ENCODE results near the gene RAB3GAP1. TPM values are rescaled to one million over a fixed set of nuclear protein-coding genes. Genes with fewer than 3 reads are reported as not detected.

The RAB3GAP1 gene
- total RNA-seq, 1 experiment from 2014 or later: 50.6 TPM

DNA sequence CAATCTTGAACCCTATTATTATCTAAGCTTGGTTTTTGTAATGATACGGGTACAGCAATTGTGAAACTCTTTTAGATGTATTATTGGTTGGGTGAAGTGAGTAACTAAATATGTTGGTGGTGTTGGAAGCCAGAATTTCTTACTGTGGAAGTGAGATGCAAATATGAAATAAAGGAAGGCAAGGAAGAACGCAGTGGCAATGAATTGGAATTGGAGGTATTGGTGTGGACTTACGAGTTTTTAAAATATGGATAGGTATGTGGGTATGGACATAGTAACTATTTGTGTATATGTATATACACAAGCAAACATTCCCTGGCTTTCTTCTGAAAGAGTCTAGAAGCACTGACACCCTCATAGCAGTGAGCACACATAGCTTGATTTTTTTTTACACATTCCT, 105.8 kb downstream of the RAB3GAP1 start:
- DNase-seq: no peak
- H3K4me1 Mint-ChIP-seq (ENCODE audit: low read depth, unreplicated experiment): no peaks in the 10 kb centered on the region
- TF ChIP-seq, protein P1, sequence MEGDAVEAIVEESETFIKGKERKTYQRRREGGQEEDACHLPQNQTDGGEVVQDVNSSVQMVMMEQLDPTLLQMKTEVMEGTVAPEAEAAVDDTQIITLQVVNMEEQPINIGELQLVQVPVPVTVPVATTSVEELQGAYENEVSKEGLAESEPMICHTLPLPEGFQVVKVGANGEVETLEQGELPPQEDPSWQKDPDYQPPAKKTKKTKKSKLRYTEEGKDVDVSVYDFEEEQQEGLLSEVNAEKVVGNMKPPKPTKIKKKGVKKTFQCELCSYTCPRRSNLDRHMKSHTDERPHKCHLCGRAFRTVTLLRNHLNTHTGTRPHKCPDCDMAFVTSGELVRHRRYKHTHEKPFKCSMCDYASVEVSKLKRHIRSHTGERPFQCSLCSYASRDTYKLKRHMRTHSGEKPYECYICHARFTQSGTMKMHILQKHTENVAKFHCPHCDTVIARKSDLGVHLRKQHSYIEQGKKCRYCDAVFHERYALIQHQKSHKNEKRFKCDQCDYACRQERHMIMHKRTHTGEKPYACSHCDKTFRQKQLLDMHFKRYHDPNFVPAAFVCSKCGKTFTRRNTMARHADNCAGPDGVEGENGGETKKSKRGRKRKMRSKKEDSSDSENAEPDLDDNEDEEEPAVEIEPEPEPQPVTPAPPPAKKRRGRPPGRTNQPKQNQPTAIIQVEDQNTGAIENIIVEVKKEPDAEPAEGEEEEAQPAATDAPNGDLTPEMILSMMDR (IDR thresholded peaks at IDR 0.05; ENCODE audit: unreplicated experiment): no peak
- CTCF ChIA-PET: no interaction called here
- no peaks in the 10 kb centered on the region for H3K27me3 Mint-ChIP-seq (ENCODE audit: unreplicated experiment)
- no TSS peak for BruUV-seq (replicated peaks)
- no peaks in the 10 kb centered on the region for H3K9me3 Mint-ChIP-seq (ENCODE audit: low read depth, unreplicated experiment)
- H3K4me3 Mint-ChIP-seq (ENCODE audit: low read depth, unreplicated experiment): no peak overlapping the region
- peaks cover 25% of the 10 kb centered on the region for H3K36me3 Mint-ChIP-seq (ENCODE audit: insufficient read depth, unreplicated experiment)
- intact Hi-C loops (cut with micrococcal nuclease; ENCODE audit: unreplicated experiment): no loop called here
- H3K27ac Mint-ChIP-seq (ENCODE audit: unreplicated experiment): no peak overlapping the region

DNA sequence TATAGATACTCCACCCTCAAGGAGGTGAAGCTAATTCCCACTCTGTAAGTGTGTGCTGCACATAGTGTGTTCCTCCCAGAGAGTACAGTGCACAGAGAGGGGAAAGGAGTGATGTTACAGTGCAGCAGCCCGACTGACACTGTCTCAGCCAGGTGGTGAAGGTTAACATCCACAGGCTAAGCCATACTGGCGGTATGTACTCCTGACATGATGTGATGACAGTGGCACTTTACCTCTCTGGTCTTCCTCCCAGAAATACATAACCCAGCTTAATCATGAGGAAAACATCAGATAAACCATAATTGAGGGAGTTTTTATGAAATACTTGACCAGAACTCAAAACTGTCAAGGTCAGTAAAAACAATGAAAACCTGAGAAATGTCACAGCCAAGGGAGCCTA, 107.1 kb downstream of the RAB3GAP1 start:
- Mint-ChIP-seq H3K27ac (ENCODE audit: unreplicated experiment) (no peak overlapping the region), H3K9me3 (ENCODE audit: low read depth, unreplicated experiment) (no peaks in the 10 kb centered on the region), H3K27me3 (ENCODE audit: unreplicated experiment) (no peaks in the 10 kb centered on the region), H3K36me3 (ENCODE audit: insufficient read depth, unreplicated experiment) (peaks cover 17% of the 10 kb centered on the region), H3K4me1 (ENCODE audit: low read depth, unreplicated experiment) (no peaks in the 10 kb centered on the region), H3K4me3 (ENCODE audit: low read depth, unreplicated experiment) (no peak overlapping the region)
- TF ChIP-seq, protein P1 (IDR thresholded peaks at IDR 0.05; ENCODE audit: unreplicated experiment): no peak
- CTCF ChIA-PET: no interaction called here
- DNase-seq: no peak
- intact Hi-C loops (cut with micrococcal nuclease; ENCODE audit: unreplicated experiment): no loop called here
- BruUV-seq (replicated peaks): no TSS peak

DNA sequence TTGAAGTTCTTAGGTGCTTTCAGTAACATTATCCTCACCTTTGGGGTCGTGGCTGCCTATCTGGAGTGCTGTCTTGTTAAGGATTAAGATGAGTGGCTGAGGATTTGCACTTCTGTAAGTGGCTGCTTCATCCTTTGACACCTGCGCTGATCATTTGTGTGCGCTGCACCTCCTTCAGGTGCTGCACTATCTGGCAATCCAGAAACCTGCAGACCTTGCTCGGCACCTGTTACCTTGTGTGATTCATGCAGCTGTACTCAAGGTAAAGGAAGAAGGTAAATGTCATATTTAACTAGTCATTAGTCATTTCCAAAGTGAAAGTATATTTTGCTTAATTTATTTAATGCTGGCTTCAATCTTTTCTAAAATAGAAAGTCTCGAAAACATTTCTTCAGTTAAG, 110.3 kb downstream of the RAB3GAP1 start:
- Mint-ChIP-seq H3K4me3 (ENCODE audit: low read depth, unreplicated experiment) (no peak overlapping the region), H3K27me3 (ENCODE audit: unreplicated experiment) (no peaks in the 10 kb centered on the region), H3K27ac (ENCODE audit: unreplicated experiment) (no peak overlapping the region), H3K36me3 (ENCODE audit: insufficient read depth, unreplicated experiment) (peaks cover 6% of the 10 kb centered on the region), H3K4me1 (ENCODE audit: low read depth, unreplicated experiment) (no peaks in the 10 kb centered on the region), H3K9me3 (ENCODE audit: low read depth, unreplicated experiment) (no peaks in the 10 kb centered on the region)
- intact Hi-C loops (cut with micrococcal nuclease; ENCODE audit: unreplicated experiment): loop anchor here (10.0 kb wide), 1 partner anchor 158 kb away; no protein-coding TSS in a partner anchor
- CTCF ChIA-PET: no interaction called here
- TF ChIP-seq, protein P1 (IDR thresholded peaks at IDR 0.05; ENCODE audit: unreplicated experiment): no peak
- BruUV-seq (replicated peaks): no TSS peak
- DNase-seq: no peak

DNA sequence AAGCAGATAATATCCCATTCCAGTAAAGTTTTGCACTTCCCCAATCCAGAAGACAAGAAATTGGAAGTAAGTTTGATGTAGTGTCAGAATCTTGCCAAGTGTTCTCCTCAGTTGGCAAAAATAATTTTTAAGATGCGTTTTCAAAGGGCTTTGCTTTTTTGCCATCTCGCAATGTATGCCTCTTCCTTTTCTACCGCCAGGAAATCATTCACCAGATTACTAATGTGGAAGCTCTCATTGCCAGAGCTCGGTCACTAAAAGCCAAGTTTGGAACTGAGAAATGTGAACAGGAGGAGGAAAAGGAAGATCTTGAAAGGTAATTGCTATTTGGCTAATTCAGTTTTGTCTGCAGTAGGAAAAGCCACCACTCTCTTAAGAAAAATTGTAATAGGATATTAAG, 110.7 kb downstream of the RAB3GAP1 start:
- Mint-ChIP-seq H3K9me3 (ENCODE audit: low read depth, unreplicated experiment) (no peaks in the 10 kb centered on the region), H3K4me1 (ENCODE audit: low read depth, unreplicated experiment) (no peaks in the 10 kb centered on the region), H3K27me3 (ENCODE audit: unreplicated experiment) (no peaks in the 10 kb centered on the region), H3K36me3 (ENCODE audit: insufficient read depth, unreplicated experiment) (peaks cover 10% of the 10 kb centered on the region), H3K27ac (ENCODE audit: unreplicated experiment) (no peak overlapping the region), H3K4me3 (ENCODE audit: low read depth, unreplicated experiment) (no peak overlapping the region)
- TF ChIP-seq, protein P1 (IDR thresholded peaks at IDR 0.05; ENCODE audit: unreplicated experiment): no peak
- no peak for DNase-seq
- no TSS peak for BruUV-seq (replicated peaks)
- intact Hi-C loops (cut with micrococcal nuclease; ENCODE audit: unreplicated experiment): loop anchor here (10.0 kb wide), 1 partner anchor 158 kb away; no protein-coding TSS in a partner anchor
- CTCF ChIA-PET: no interaction called here
